ENCODE results near the gene TOMM34.

DNA sequence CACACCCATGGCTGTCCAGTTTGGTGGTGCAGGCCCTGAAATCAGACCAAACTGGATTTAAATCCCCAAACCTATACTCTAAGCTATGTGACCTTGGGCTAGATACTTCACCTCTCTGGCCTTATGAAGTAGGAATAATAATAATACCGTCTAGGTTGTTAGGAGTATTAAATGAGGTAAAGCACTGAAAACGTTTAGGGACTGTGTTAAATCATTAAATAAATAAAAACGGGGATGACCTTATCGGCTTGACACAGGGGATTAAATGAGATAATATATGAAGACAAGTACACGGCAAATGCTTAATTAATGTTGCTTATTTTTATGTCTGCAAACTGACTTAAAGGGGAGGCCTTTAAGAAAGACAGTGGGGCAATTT, 5.4 kb upstream of the TOMM34 start:
- TF ChIP-seq HCFC1 (IDR thresholded peaks at IDR 0.05; ENCODE audit: low read depth, low read length): no peak
- no peak for TF ChIP-seq PBX3 (CRISPR knock-in tag; IDR thresholded peaks at IDR 0.05; ENCODE audit: borderline replicate concordance)
- TF ChIP-seq CTCF (CRISPR knock-in tag; IDR thresholded peaks at IDR 0.05): no peak
- no peak for TF ChIP-seq ATF7 (IDR thresholded peaks at IDR 0.05)
- no peak for TF ChIP-seq ATF7 (CRISPR knock-in tag; IDR thresholded peaks at IDR 0.05)
- TF ChIP-seq JUND (CRISPR knock-in tag; IDR thresholded peaks at IDR 0.05): no peak
- no peak for TF ChIP-seq ZNF609 (CRISPR knock-in tag; IDR thresholded peaks at IDR 0.05; ENCODE audit: borderline replicate concordance)
- TF ChIP-seq POLR2A (IDR thresholded peaks at IDR 0.05; ENCODE audit: insufficient read depth in 1 of 2, low read depth in 2 of 2, low read length in 2 of 2): no peak
- TF ChIP-seq ZZZ3 (CRISPR knock-in tag; IDR thresholded peaks at IDR 0.05; ENCODE audit: borderline replicate concordance): no peak
- TF ChIP-seq CREB1 (IDR thresholded peaks at IDR 0.05): no peak
- TF ChIP-seq CREB1 (CRISPR knock-in tag; IDR thresholded peaks at IDR 0.05): no peak
- no peak for TF ChIP-seq MAX (IDR thresholded peaks at IDR 0.05)
- no peak for TF ChIP-seq TAF1 (CRISPR knock-in tag; IDR thresholded peaks at IDR 0.05)
